Left hindlimb (tissue), 1 donor: ENCODE data around the gene KIFC3.
A peak's percentile ranks its signal among the peaks of the same experiment; 100 is the strongest.
"Not testable (repeated sequence)": the region's sequence is repeated elsewhere in the genome, so short reads cannot be mapped to it uniquely, and the experiment has no call there.

ENCODE experiments used
- DNase-seq: peaks from one replicate; pipeline ENCODE4 v3.0.0-alpha.2; 2018

The KIFC3 gene

GRCh38 chr16:57802341-57803133 is at the start of gene KIFC3:
Gene KIFC3, minus strand, starts transcription at chr16:57802491. Its CDS starts 4,248 bp downstream, at chr16:57798243.
- peak; percentile 87 for DNase-seq

- DNase-seq, result no peak
These were observed 45.9 kb upstream of the KIFC3 start for GRCh38 chr16:57848181-57848580.

GRCh38 chr16:57846931-57847330 is 44.6 kb upstream of the KIFC3 start:
- DNase-seq, result not testable (repeated sequence)

- DNase-seq, result no peak
These were observed 43.9 kb upstream of the KIFC3 start for GRCh38 chr16:57846078-57846697.

- no peak for DNase-seq
These were observed 42.8 kb upstream of the KIFC3 start for GRCh38 chr16:57845115-57845514.

- no peak for DNase-seq
These were observed 42.2 kb upstream of the KIFC3 start for GRCh38 chr16:57844416-57845030.

GRCh38 chr16:57843400-57843799 is 41.1 kb upstream of the KIFC3 start:
- no peak for DNase-seq

GRCh38 chr16:57842601-57843000 is 40.3 kb upstream of the KIFC3 start:
- no peak for DNase-seq

- DNase-seq, result no peak
These were observed 38.5 kb upstream of the KIFC3 start for GRCh38 chr16:57840833-57841232.

- DNase-seq, result no peak
These were observed 35.9 kb upstream of the KIFC3 start for GRCh38 chr16:57838161-57838560.

GRCh38 chr16:57837305-57838125 is 35.2 kb upstream of the KIFC3 start:
- no peak for DNase-seq

GRCh38 chr16:57835439-57835838 is 33.1 kb upstream of the KIFC3 start:
- DNase-seq, result not testable (repeated sequence)

GRCh38 chr16:57834936-57835335 is 32.6 kb upstream of the KIFC3 start:
- no peak for DNase-seq

GRCh38 chr16:57830890-57831484 is 28.7 kb upstream of the KIFC3 start:
- no peak for DNase-seq

GRCh38 chr16:57829969-57830360 is 27.7 kb upstream of the KIFC3 start:
- DNase-seq, result no peak

- no peak for DNase-seq
These were observed 26.2 kb upstream of the KIFC3 start for GRCh38 chr16:57828272-57829161.

- DNase-seq, result no peak
These were observed 24.7 kb upstream of the KIFC3 start for GRCh38 chr16:57826706-57827625.

GRCh38 chr16:57826052-57826451 is 23.8 kb upstream of the KIFC3 start:
- no peak for DNase-seq

GRCh38 chr16:57825298-57826044 is 23.2 kb upstream of the KIFC3 start:
- DNase-seq, result no peak

- no peak for DNase-seq
These were observed 22.6 kb upstream of the KIFC3 start for GRCh38 chr16:57824888-57825287.
